Activated effector memory CD4-positive, alpha-beta T cell treated with anti-CD3 and anti-CD28 coated beads, Interleukin-2, amount 50 U/mL, for 16 hours (primary cell): ENCODE data around the gene NCOA1.
"Not testable (repeated sequence)": the region's sequence is repeated elsewhere in the genome, so short reads cannot be mapped to it uniquely, and the experiment has no call there.

Experiments
- DNase-seq: peaks from one replicate; pipeline ENCODE4 v3.0.0-alpha.2; 2020

Gene NCOA1

GRCh38 chr2:24542269-24542872 is 51.3 kb downstream of the NCOA1 start:
- DNase-seq, result no peak

GRCh38 chr2:24543252-24543651 is 52.2 kb downstream of the NCOA1 start:
- no peak for DNase-seq

GRCh38 chr2:24544456-24545115 is 53.5 kb downstream of the NCOA1 start:
- no peak for DNase-seq

DNA sequence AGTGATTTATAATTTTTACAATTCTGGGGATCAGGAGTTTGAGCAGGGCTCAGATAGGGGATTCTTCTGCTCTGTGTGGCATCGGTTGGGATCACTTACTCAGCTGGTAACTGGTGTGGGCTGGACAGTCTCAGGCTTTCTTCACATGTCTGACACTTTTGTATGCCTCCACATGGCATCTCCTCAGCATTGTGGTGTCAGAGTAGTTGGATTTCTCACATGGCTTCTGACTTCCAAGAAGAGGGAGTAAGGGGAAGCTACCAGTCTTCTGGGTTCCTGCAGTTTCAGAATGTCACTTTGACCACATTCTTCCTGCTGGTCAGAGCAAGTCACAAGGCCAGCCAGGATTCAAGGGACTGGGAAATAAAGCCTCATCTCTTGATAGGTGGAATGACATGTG is 55.6 kb downstream of the NCOA1 start:
- no peak for DNase-seq

DNA sequence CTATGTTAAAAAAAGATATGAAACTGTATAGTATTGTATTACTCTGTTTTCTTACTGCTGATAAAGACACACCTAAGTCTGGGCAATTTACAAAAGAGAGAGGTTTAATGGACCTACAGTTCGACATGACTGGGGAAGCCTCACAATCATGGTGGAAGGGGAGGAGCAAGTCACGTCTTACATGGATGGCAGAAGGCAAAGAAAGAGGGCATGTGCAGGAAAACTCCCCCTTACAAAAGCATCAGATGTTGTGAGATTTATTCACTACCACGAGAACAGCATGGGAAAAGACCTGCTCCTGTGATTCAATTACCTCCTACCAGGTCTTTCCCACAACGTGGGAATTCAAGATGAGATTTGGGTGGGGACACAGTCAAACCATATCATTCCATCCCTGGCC is 57.0 kb downstream of the NCOA1 start:
- DNase-seq, result no peak

GRCh38 chr2:24550301-24550700 is 59.2 kb downstream of the NCOA1 start:
- DNase-seq, result not testable (repeated sequence)

DNA sequence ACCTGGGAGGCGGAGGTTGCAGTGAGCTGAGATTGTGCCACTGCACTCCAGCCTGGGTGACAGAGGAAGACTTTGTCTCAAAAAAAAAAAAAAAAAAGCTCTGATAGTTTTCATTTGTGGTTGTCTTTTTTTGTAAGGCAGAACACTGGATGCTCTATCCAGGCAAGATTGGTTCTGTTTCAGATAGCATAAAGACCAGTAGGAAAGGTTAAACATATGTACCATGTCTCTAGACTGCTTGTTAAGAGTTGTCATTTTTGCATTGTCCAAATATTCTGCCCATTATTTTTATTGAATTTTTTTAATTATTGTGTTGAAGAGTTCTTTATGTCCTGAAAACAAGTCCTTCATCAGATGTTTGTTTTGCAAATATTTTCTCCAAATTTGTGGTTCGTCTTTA is 60.0 kb downstream of the NCOA1 start:
- DNase-seq, result no peak

DNA sequence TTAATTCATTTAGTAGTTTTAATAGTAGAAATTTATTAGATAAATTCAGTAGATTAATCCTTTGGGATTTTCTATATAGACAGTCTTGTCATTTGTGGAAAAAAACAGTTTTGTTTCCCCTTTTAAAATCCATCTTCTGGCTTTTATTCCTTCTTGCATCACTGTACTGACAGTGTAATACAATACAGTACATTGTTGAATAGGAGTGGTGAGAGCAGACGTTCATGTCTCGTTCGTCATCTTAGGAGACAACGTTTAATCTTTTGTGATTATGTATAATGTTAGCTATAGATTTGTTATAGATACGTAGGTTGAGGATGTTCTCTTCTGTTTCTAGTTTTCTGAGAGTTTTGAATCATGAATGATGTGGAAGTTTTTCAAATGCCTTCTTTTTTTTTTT is 61.8 kb downstream of the NCOA1 start:
- no peak for DNase-seq

DNA sequence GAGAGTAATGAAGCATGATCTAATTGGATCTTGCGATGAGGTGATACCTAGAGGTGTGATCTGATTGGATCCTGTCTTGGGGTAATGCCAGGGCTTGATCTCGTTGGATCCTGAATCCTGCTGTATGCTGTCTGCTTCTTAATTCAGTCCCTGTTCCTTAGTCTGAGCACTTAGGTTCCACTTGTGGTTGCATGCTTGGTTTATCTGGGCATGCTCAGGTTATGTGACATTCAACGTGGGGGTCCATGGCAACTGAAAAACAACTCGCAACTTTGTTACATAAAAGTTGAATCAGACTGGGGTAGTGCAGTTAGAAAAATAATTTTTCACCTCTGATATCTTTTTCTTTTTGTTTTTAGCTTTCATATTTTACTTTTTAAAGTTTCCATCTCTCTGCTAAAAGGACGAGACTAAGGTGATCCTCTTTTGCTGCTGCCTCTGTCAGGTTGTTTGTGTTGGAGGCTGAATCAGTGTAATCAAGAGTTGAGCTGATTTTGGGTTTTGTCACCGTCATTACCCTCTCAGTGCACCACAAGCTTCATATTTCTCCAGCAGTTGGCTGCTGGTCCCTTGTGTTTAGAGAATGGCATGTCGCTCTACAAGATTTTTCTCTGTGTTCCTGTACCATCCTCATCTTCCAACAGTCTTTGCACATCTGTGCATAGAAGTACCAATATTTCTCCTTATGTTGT is 67.9 kb downstream of the NCOA1 start:
- no peak for DNase-seq

DNA sequence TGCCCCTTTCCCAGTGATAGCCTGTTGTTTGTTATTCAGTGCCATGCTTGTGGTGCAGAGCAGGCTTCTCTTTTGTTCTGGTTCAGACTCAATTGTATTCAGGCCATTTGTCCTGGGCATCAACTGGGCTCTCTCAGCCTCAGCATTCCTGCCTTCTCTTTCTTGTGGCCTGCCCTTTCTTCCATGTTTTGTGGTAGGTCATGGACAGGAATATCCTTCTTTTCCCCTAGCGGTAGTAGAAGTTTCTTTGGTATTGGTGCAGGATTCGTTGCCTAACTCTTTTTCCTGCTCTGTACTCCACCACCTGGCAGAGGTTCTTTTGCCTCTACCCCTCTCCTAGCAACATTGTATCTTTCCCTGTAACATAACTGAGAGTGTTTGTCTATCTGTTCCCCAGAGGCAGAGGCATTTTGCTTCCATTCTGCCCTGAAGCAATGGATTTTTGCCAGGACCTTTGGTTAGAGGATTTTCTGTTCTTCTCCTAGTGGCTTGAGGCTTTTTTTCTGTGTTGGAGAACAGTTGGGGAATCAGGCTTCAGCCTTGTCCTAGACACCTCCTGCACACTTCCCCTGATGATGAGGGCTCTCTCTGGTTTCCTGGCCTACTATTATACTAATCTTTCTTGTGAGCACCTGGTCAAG is 68.5 kb downstream of the NCOA1 start:
- no peak for DNase-seq

DNA sequence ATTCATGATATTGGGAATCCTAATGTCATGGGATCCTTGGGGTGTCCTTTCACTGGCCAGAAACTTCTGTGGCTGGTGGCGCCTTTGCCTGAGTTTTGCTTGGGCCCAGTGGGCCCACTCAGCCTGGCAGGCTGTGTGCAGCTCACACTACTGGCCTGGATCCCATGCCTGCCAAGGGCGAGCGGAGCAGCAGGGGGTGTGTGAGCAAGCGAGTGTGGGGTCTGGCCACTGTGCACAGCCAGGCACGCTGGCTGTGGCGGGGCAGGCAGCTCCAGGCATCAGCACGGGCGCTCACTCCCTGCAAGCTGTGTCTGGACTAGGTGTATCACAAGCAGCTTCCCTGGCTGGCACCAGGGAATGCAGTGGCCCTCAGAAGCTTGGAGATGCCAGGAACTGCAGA is 74.5 kb downstream of the NCOA1 start:
- no peak for DNase-seq

GRCh38 chr2:24566209-24566608 is 75.2 kb downstream of the NCOA1 start:
- DNase-seq, result no peak

DNA sequence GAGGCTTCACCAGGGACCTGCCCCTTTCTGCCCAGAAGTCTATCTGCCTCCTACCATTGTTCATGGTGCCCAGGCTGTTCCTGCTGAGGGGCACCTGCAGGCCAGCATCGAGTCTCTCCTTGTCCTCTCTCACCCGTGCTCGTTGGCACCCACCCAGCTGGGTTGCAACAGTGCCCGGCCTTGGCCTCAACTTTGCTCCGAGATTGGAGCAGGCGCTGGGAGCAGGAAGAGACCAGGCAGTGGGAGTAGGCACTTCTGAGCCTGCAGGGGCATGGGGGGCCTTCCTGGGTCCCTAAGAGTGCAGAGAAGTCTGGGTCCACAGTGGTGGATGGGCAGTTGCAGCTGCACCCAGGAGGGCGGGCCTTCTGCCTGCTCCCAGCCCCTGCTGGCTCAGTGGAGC is 75.6 kb downstream of the NCOA1 start:
- DNase-seq, result no peak

DNA sequence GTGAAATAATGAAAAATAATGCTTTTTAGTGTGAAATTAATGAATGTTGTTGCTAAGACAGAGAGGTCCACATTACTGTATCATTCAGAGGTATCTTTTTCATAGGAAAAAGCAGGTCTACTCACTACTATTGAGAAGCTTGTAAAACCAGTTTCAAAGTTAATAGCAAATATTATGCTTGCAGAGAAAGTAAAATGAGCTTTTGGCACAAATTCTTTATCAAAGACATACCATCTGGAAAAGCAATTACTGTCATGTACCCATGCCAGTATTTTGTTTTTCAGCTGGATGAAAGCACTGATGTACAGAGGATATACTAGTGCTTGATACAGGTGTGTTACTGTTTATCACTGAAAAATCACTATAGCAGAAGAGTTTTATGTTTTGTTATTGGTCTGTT is 77.5 kb downstream of the NCOA1 start:
- no peak for DNase-seq

DNA sequence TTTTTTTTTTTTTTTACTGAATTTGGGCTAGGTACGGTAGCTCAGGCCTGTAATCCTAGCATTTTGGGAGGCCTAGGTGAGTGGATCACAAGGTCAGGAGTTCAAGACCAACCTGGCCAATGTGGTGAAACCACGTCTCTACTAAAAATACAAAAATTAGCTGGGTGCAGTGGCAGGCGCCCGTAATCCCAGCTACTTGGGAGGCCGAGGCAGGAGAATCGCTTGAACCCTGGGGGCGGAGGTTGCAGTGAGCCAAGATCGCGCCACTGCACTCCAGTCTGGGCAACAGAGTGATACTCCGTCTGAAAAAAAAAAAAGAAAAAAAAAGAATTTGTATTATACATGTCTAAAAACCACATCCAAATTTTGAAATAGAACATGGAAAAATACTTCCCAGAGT is 78.5 kb downstream of the NCOA1 start:
- not testable (repeated sequence) for DNase-seq

DNA sequence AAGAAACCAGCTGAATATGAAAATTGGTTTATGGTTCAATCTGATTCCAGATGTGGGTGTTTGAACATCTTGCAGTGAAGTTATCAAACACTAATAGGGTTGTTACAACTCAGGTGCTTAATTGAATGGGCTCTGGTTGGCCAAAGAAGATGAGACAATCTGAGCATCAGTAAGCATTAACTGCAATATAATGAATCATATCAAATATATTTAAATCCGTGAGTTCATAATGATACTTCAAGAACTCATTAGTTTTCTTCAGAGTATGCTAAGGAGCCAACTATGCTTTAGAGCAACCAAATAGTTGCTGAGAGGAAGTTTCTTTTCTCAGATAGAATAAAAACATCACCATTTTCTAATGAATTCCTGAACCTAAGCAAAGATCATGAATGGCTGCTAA is 79.2 kb downstream of the NCOA1 start:
- DNase-seq, result no peak

DNA sequence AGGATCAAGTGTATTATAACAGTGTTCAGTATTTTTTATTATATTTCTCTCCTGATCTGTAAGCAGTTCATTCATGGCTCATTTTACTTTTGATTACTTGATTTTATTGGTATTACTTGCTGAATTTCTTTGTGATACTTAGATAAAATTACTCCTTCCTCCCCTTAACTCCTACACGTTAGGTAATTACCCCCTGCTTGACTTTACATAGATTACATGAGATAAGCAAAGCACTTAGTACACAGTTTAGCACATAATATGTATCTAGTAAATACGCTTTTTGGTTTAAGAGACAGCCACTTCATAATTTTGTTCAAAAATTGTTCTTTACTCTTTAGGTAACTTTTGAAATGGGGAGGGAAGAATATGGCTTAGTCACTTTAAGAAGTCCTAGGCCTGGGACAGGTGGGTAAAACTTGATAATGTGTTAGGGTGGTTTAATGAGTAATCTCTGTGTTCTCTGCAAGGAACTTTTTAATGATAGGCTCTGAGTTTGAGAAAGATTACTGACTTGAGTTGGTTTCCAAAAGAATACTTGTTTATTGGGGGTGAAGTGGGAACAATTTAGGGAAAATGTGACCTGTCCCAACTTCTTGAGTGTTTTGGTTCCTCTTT is 80.9 kb downstream of the NCOA1 start:
- DNase-seq, result no peak

DNA sequence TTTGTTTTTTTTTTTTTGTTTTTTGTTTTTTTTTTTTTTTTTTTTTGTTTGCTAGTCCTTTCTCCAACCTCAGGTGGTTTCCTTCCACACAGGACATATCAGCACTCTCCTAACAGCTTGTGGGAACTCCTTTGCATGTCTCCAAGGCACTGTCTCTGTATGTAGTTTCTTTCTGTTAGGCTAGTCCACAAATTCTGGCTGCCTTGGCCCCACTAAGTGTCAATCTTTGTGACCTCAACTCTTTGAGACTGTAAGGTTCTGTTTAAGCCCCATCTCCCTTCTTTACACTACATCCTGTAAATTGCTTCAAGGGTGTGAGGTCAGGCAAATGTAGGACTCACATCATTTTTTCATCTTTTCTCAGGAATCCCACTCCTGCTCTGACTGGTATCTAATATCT is 85.1 kb downstream of the NCOA1 start:
- no peak for DNase-seq

GRCh38 chr2:24576617-24577016 is 85.6 kb downstream of the NCOA1 start:
- DNase-seq, result no peak

- no peak for DNase-seq
Observed at GRCh38 chr2:24577481-24577880, 86.4 kb downstream of the NCOA1 start.

GRCh38 chr2:24579053-24579803 is 88.2 kb downstream of the NCOA1 start:
- DNase-seq, result no peak

DNA sequence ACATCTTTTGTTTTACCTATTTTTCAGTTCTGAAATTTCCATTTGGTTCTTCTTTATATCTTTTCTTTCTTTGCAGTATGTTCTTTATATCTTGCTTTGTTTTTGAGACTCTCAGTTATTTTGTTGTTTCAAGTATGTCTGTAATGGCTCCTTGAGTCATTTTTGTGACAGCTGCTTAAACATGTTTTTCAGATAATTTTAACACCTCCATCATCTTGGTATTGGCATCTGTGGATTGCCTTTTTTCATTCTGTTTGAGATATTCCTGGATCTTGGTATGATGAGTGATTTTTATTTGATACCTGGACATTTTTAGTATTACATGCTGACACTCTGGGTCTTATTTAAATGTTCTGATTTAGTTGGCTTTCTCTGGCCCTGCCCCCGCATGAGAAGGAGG is 89.5 kb downstream of the NCOA1 start:
- DNase-seq, result no peak

DNA sequence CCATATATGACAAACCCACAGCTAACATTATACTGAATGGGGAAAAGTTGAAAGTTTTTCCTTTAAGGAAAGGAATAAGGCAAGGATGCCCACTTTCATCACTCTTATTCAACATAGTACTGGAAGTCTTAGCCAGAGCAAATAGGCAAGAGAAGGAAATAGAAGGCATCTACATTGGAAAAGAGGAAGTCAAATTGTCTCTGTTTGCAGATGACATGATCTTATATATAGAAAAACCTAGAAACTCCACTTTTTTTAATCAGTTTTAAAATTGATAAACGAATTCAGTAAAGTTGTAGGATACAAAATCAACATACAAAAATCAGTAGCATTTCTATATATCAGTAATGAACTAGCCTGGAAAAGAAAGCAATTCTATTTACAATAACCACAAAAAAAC is 90.9 kb downstream of the NCOA1 start:
- not testable (repeated sequence) for DNase-seq
